ENCODE measurements around the gene PRM3. TPM values are rescaled to one million over a fixed set of nuclear protein-coding genes. Genes with fewer than 3 reads are reported as not detected.
A peak's percentile ranks its signal among the peaks of the same experiment; 100 is the strongest.

The PRM3 gene
- polyA plus RNA-seq, 1 donor (not counting 4 experiments of a cell fraction or from before 2014, with no cell fraction given): not detected

GRCh38 chr16:11314309-11314894 lies 41.0 kb upstream of the PRM3 start:
- H2AFZ ChIP-seq (ENCODE audit: control insufficient read depth, low read length): no peak overlapping the region
- dilution Hi-C loops (cut with MboI; ENCODE audit: extremely low pct_ligation_motif_present, low sequenced_read_pairs): no loop called here
- no peaks in the 10 kb centered on the region for H3K9me3 ChIP-seq (ENCODE audit: control insufficient read depth, low read depth, low read length)
- H3K36me3 ChIP-seq (ENCODE audit: control insufficient read depth in 2 of 2, extremely low read depth in 1 of 2, insufficient read depth in 2 of 2, low read length in 2 of 2): no peaks in the 10 kb centered on the region
- no peak overlapping the region for H3K27ac ChIP-seq (ENCODE audit: control insufficient read depth, insufficient read depth, low read length)
- no peak overlapping the region for H3K4me2 ChIP-seq (ENCODE audit: control insufficient read depth, extremely low read depth, insufficient read depth, low read depth, low read length)
- H3K4me3 ChIP-seq (ENCODE audit: control insufficient read depth in 2 of 3, extremely low read depth in 1 of 3, insufficient read depth in 2 of 3, low read depth in 1 of 3, low read length in 3 of 3): no peak overlapping the region
- peaks cover 8% of the 10 kb centered on the region for H3K4me1 ChIP-seq (ENCODE audit: control insufficient read depth, extremely low read depth, insufficient read depth, low read length)
- H3K27me3 ChIP-seq (ENCODE audit: control insufficient read depth, extremely low read depth, insufficient read depth, low read length): no peaks in the 10 kb centered on the region
- FAIRE-seq (no peak), DNase-seq (ENCODE audit: low read depth, low spot score) (no peak)
- no peaks in the 10 kb centered on the region for H3K9me1 ChIP-seq (ENCODE audit: control insufficient read depth, extremely low read depth, insufficient read depth, low read length)
- no peaks in the 10 kb centered on the region for H3K79me2 ChIP-seq (ENCODE audit: control insufficient read depth, insufficient read depth, low read length)
- TF ChIP-seq EZH2 (IDR thresholded peaks at IDR 0.05; ENCODE audit: low read length) (no peak), CTCF (optimal IDR thresholded peaks at IDR 0.05 in 1 of 3, IDR thresholded peaks at IDR 0.05 in 1 of 3, conservative IDR thresholded peaks at IDR 0.05 in 1 of 3; ENCODE audit: extremely low read depth in 1 of 3, insufficient read depth in 2 of 3, low read length in 3 of 3) (no peak)
- H4K20me1 ChIP-seq (ENCODE audit: control insufficient read depth, extremely low read depth, insufficient read depth, low read length): no peaks in the 10 kb centered on the region
- no peak overlapping the region for H3K9ac ChIP-seq (ENCODE audit: control insufficient read depth, extremely low read depth, insufficient read depth, low read length)

GRCh38 chr16:11313493-11314308 lies 40.3 kb upstream of the PRM3 start:
- Histone ChIP-seq H3K9me3 (ENCODE audit: control insufficient read depth, low read depth, low read length) (no peaks in the 10 kb centered on the region), H3K4me2 (ENCODE audit: control insufficient read depth, extremely low read depth, insufficient read depth, low read depth, low read length) (peak overlapping the region; percentile 42), H3K36me3 (ENCODE audit: control insufficient read depth in 2 of 2, extremely low read depth in 1 of 2, insufficient read depth in 2 of 2, low read length in 2 of 2) (no peaks in the 10 kb centered on the region), H4K20me1 (ENCODE audit: control insufficient read depth, extremely low read depth, insufficient read depth, low read length) (no peaks in the 10 kb centered on the region), H3K27me3 (ENCODE audit: control insufficient read depth, extremely low read depth, insufficient read depth, low read length) (no peaks in the 10 kb centered on the region), H3K4me1 (ENCODE audit: control insufficient read depth, extremely low read depth, insufficient read depth, low read length) (peaks cover 8% of the 10 kb centered on the region), H3K79me2 (ENCODE audit: control insufficient read depth, insufficient read depth, low read length) (no peaks in the 10 kb centered on the region), H3K27ac (ENCODE audit: control insufficient read depth, insufficient read depth, low read length) (no peak overlapping the region), H2AFZ (ENCODE audit: control insufficient read depth, low read length) (no peak overlapping the region), H3K4me3 (ENCODE audit: control insufficient read depth in 2 of 3, extremely low read depth in 1 of 3, insufficient read depth in 2 of 3, low read depth in 1 of 3, low read length in 3 of 3) (no peak overlapping the region), H3K9ac (ENCODE audit: control insufficient read depth, extremely low read depth, insufficient read depth, low read length) (no peak overlapping the region), H3K9me1 (ENCODE audit: control insufficient read depth, extremely low read depth, insufficient read depth, low read length) (no peaks in the 10 kb centered on the region)
- TF ChIP-seq CTCF (optimal IDR thresholded peaks at IDR 0.05 in 1 of 3, IDR thresholded peaks at IDR 0.05 in 1 of 3, conservative IDR thresholded peaks at IDR 0.05 in 1 of 3; ENCODE audit: extremely low read depth in 1 of 3, insufficient read depth in 2 of 3, low read length in 3 of 3) (no peak), EZH2 (IDR thresholded peaks at IDR 0.05; ENCODE audit: low read length) (no peak)
- dilution Hi-C loops (cut with MboI; ENCODE audit: extremely low pct_ligation_motif_present, low sequenced_read_pairs): no loop called here
- FAIRE-seq: no peak
- DNase-seq (ENCODE audit: low read depth, low spot score): no peak

All from keratinocyte (primary cell).